Measurements from ENCODE around the gene GAA.

Gene GAA

GRCh38 chr17:80113033-80113484, 11.7 kb downstream of the GAA start:
- no peaks in the 10 kb centered on the region for H3K4me1 ChIP-seq (ENCODE audit: control insufficient read depth, insufficient read depth, low read length)
- no peak overlapping the region for H3K4me3 ChIP-seq (ENCODE audit: low read length)
- H3K9ac ChIP-seq (ENCODE audit: low read length): no peak overlapping the region
- H3K9me3 ChIP-seq (ENCODE audit: control insufficient read depth, low read length): no peaks in the 10 kb centered on the region
- DNase-seq (ENCODE audit: low read depth): no peak
- H3K36me3 ChIP-seq (ENCODE audit: control insufficient read depth, insufficient read depth, low read length, severe bottlenecking): no peaks in the 10 kb centered on the region
- H3K27me3 ChIP-seq (replicated peaks; ENCODE audit: control insufficient read depth, insufficient read depth, low read length): no peaks in the 10 kb centered on the region

GRCh38 chr17:80114758-80115157, 13.4 kb downstream of the GAA start:
- H3K36me3 ChIP-seq (ENCODE audit: control insufficient read depth, insufficient read depth, low read length, severe bottlenecking): peaks cover 6% of the 10 kb centered on the region
- H3K9me3 ChIP-seq (ENCODE audit: control insufficient read depth, low read length): no peaks in the 10 kb centered on the region
- H3K9ac ChIP-seq (ENCODE audit: low read length): no peak overlapping the region
- H3K4me3 ChIP-seq (ENCODE audit: low read length): no peak overlapping the region
- no peaks in the 10 kb centered on the region for H3K27me3 ChIP-seq (replicated peaks; ENCODE audit: control insufficient read depth, insufficient read depth, low read length)
- DNase-seq (ENCODE audit: low read depth): no peak
- H3K4me1 ChIP-seq (ENCODE audit: control insufficient read depth, insufficient read depth, low read length): no peaks in the 10 kb centered on the region

GRCh38 chr17:80115159-80115558, 13.8 kb downstream of the GAA start:
- Histone ChIP-seq H3K4me3 (ENCODE audit: low read length) (no peak overlapping the region), H3K9me3 (ENCODE audit: control insufficient read depth, low read length) (no peaks in the 10 kb centered on the region), H3K4me1 (ENCODE audit: control insufficient read depth, insufficient read depth, low read length) (no peaks in the 10 kb centered on the region), H3K27me3 (replicated peaks; ENCODE audit: control insufficient read depth, insufficient read depth, low read length) (no peaks in the 10 kb centered on the region), H3K36me3 (ENCODE audit: control insufficient read depth, insufficient read depth, low read length, severe bottlenecking) (peaks cover 6% of the 10 kb centered on the region), H3K9ac (ENCODE audit: low read length) (no peak overlapping the region)
- DNase-seq (ENCODE audit: low read depth): no peak

GRCh38 chr17:80116276-80116920, 15.0 kb downstream of the GAA start:
- DNase-seq (ENCODE audit: low read depth): no peak
- no peaks in the 10 kb centered on the region for H3K4me1 ChIP-seq (ENCODE audit: control insufficient read depth, insufficient read depth, low read length)
- no peak overlapping the region for H3K4me3 ChIP-seq (ENCODE audit: low read length)
- no peaks in the 10 kb centered on the region for H3K9me3 ChIP-seq (ENCODE audit: control insufficient read depth, low read length)
- peaks cover 6% of the 10 kb centered on the region for H3K36me3 ChIP-seq (ENCODE audit: control insufficient read depth, insufficient read depth, low read length, severe bottlenecking)
- H3K27me3 ChIP-seq (replicated peaks; ENCODE audit: control insufficient read depth, insufficient read depth, low read length): no peaks in the 10 kb centered on the region
- no peak overlapping the region for H3K9ac ChIP-seq (ENCODE audit: low read length)

GRCh38 chr17:80116921-80117380, 15.6 kb downstream of the GAA start:
- Histone ChIP-seq H3K4me3 (ENCODE audit: low read length) (no peak overlapping the region), H3K36me3 (ENCODE audit: control insufficient read depth, insufficient read depth, low read length, severe bottlenecking) (peaks cover 6% of the 10 kb centered on the region), H3K4me1 (ENCODE audit: control insufficient read depth, insufficient read depth, low read length) (no peaks in the 10 kb centered on the region), H3K9me3 (ENCODE audit: control insufficient read depth, low read length) (no peaks in the 10 kb centered on the region), H3K27me3 (replicated peaks; ENCODE audit: control insufficient read depth, insufficient read depth, low read length) (no peaks in the 10 kb centered on the region), H3K9ac (ENCODE audit: low read length) (no peak overlapping the region)
- no peak for DNase-seq (ENCODE audit: low read depth)

GRCh38 chr17:80117491-80118401, 16.4 kb downstream of the GAA start:
- no peak for DNase-seq (ENCODE audit: low read depth)
- no peaks in the 10 kb centered on the region for H3K9me3 ChIP-seq (ENCODE audit: control insufficient read depth, low read length)
- no peaks in the 10 kb centered on the region for H3K27me3 ChIP-seq (replicated peaks; ENCODE audit: control insufficient read depth, insufficient read depth, low read length)
- no peaks in the 10 kb centered on the region for H3K4me1 ChIP-seq (ENCODE audit: control insufficient read depth, insufficient read depth, low read length)
- no peak overlapping the region for H3K9ac ChIP-seq (ENCODE audit: low read length)
- H3K36me3 ChIP-seq (ENCODE audit: control insufficient read depth, insufficient read depth, low read length, severe bottlenecking): peaks cover 6% of the 10 kb centered on the region
- H3K4me3 ChIP-seq (ENCODE audit: low read length): no peak overlapping the region

GRCh38 chr17:80118601-80119270, 17.4 kb downstream of the GAA start:
- Histone ChIP-seq H3K9me3 (ENCODE audit: control insufficient read depth, low read length) (no peaks in the 10 kb centered on the region), H3K27me3 (replicated peaks; ENCODE audit: control insufficient read depth, insufficient read depth, low read length) (no peaks in the 10 kb centered on the region), H3K36me3 (ENCODE audit: control insufficient read depth, insufficient read depth, low read length, severe bottlenecking) (peaks cover 6% of the 10 kb centered on the region), H3K4me3 (ENCODE audit: low read length) (no peak overlapping the region), H3K9ac (ENCODE audit: low read length) (no peak overlapping the region), H3K4me1 (ENCODE audit: control insufficient read depth, insufficient read depth, low read length) (no peaks in the 10 kb centered on the region)
- DNase-seq (ENCODE audit: low read depth): no peak

GRCh38 chr17:80119271-80119791, 17.9 kb downstream of the GAA start:
- Histone ChIP-seq H3K4me3 (ENCODE audit: low read length) (no peak overlapping the region), H3K9ac (ENCODE audit: low read length) (no peak overlapping the region), H3K9me3 (ENCODE audit: control insufficient read depth, low read length) (no peaks in the 10 kb centered on the region), H3K27me3 (replicated peaks; ENCODE audit: control insufficient read depth, insufficient read depth, low read length) (no peaks in the 10 kb centered on the region), H3K4me1 (ENCODE audit: control insufficient read depth, insufficient read depth, low read length) (no peaks in the 10 kb centered on the region), H3K36me3 (ENCODE audit: control insufficient read depth, insufficient read depth, low read length, severe bottlenecking) (peaks cover 6% of the 10 kb centered on the region)
- DNase-seq (ENCODE audit: low read depth): no peak

- Histone ChIP-seq H3K36me3 (ENCODE audit: control insufficient read depth, insufficient read depth, low read length, severe bottlenecking) (peaks cover 6% of the 10 kb centered on the region), H3K9ac (ENCODE audit: low read length) (no peak overlapping the region), H3K27me3 (replicated peaks; ENCODE audit: control insufficient read depth, insufficient read depth, low read length) (no peaks in the 10 kb centered on the region), H3K4me1 (ENCODE audit: control insufficient read depth, insufficient read depth, low read length) (no peaks in the 10 kb centered on the region), H3K9me3 (ENCODE audit: control insufficient read depth, low read length) (no peaks in the 10 kb centered on the region), H3K4me3 (ENCODE audit: low read length) (no peak overlapping the region)
- no peak for DNase-seq (ENCODE audit: low read depth)
Observed at GRCh38 chr17:80119839-80120238, 18.5 kb downstream of the GAA start.

GRCh38 chr17:80122026-80122575, 20.7 kb downstream of the GAA start:
- Histone ChIP-seq H3K4me1 (ENCODE audit: control insufficient read depth, insufficient read depth, low read length) (peaks cover 11% of the 10 kb centered on the region), H3K27me3 (replicated peaks; ENCODE audit: control insufficient read depth, insufficient read depth, low read length) (no peaks in the 10 kb centered on the region)

More at GRCh38 chr17:80122026-80122575, 20.7 kb downstream of the GAA start:
- H3K4me3 ChIP-seq (ENCODE audit: low read length): no peak overlapping the region
- no peaks in the 10 kb centered on the region for H3K9me3 ChIP-seq (ENCODE audit: control insufficient read depth, low read length)
- H3K9ac ChIP-seq (ENCODE audit: low read length): no peak overlapping the region
- H3K36me3 ChIP-seq (ENCODE audit: control insufficient read depth, insufficient read depth, low read length, severe bottlenecking): peaks cover 6% of the 10 kb centered on the region
- DNase-seq (ENCODE audit: low read depth): no peak

All from adipocyte (in vitro differentiated cells).